Measurements from ENCODE around the gene IMPDH1.

Gene IMPDH1

DNA sequence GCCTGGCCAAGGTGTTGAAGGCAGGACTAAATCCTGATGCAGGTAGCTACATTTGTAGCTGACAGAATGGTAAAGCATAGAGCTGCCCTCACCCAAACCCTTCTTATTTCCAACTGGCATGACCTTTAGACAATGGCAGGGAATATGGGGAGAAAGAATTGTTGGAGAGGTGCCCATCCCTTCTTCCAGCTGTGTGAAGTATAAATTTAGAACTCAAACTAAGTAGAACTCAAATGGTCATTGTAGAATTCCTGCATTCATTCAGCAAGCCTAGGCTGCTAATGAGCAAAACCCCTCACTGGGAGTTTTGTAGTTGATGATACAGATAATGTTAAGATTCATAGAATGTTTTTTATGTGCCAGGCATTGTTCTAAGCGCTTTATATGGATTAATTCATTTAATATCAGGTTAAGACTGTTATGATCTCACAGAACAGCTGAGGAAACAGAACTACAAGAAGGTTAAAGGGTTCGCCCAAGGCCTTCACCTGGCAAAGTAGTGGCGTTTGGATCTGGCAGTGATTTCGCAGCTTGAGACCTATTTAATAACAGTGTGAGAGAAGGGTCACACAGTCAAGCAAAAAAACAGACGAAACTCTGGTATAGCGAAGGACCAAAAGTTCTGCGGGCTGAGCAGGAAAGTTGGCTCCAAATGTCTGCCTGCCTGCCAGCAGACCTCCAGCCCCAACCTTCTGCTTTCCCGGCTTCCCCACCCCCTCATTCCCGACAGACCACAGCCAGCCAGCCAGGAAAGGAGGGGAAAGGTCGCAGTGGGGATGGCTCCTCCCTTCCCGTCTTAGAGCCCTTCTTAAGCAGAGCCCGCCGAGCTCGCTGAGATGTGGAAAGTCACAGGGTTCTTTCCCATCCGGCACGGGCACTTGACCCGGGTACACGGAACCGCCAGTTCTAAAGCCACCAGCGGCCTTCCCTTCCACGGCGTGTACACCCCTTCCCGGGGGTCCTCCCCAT, 44.3 kb upstream of the IMPDH1 start:
- DNase-seq (ENCODE audit: low read depth), result peak; percentile 85
- H3K4me3 ChIP-seq (ENCODE audit: low read length), result peak overlapping the region; percentile 98

DNA sequence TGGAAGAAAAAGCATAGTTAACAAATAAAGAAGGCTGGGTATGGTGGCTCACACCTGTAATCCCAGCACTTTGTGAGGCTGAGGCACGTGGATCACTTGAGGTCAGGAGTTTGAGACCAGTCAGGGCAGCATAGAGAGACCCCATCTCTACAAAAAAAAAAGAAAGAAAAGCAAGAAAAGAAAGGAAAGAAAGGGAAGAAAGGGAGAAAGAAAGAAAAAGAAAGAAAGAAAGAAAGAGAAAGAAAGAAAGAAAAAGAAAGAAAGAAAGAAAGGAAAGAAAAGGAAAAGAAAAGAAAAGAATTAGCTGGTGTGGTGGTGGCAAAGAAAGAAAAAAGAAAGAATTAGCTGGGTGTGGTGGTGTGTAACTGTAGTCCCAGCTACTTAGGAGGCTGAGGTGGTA, 42.8 kb upstream of the IMPDH1 start:
- H3K4me3 ChIP-seq (ENCODE audit: low read length), result no peak overlapping the region
- TF ChIP-seq, protein P1, sequence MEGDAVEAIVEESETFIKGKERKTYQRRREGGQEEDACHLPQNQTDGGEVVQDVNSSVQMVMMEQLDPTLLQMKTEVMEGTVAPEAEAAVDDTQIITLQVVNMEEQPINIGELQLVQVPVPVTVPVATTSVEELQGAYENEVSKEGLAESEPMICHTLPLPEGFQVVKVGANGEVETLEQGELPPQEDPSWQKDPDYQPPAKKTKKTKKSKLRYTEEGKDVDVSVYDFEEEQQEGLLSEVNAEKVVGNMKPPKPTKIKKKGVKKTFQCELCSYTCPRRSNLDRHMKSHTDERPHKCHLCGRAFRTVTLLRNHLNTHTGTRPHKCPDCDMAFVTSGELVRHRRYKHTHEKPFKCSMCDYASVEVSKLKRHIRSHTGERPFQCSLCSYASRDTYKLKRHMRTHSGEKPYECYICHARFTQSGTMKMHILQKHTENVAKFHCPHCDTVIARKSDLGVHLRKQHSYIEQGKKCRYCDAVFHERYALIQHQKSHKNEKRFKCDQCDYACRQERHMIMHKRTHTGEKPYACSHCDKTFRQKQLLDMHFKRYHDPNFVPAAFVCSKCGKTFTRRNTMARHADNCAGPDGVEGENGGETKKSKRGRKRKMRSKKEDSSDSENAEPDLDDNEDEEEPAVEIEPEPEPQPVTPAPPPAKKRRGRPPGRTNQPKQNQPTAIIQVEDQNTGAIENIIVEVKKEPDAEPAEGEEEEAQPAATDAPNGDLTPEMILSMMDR (conservative IDR thresholded peaks at IDR 0.05; ENCODE audit: low read length), result no peak
- no peak for DNase-seq (ENCODE audit: low read depth)

More for the DNA sequence above, 44.3 kb upstream of the IMPDH1 start:
- TF ChIP-seq, protein P1 (conservative IDR thresholded peaks at IDR 0.05; ENCODE audit: low read length), result no peak

DNA sequence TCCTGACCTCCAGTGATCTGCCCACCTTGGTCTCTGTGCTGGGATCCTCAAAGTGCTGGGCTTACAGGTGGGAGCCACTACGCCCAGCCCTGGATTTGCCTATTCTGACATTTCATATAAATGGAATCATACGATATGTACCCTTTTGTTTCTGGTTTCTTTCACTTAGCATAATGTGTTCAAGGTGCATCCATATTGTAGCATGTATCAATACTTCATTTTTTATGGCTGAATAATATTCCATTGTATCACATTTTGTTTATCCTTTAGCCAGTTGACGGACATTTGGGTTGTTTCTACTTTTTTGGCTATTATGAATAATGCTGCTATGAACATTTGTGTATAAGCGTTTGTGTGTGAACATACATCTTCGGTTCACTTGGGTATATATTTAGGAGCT, 41.1 kb upstream of the IMPDH1 start:
- no peak for DNase-seq (ENCODE audit: low read depth)
- TF ChIP-seq, protein P1 (conservative IDR thresholded peaks at IDR 0.05; ENCODE audit: low read length), result no peak
- no peak overlapping the region for H3K4me3 ChIP-seq (ENCODE audit: low read length)

DNA sequence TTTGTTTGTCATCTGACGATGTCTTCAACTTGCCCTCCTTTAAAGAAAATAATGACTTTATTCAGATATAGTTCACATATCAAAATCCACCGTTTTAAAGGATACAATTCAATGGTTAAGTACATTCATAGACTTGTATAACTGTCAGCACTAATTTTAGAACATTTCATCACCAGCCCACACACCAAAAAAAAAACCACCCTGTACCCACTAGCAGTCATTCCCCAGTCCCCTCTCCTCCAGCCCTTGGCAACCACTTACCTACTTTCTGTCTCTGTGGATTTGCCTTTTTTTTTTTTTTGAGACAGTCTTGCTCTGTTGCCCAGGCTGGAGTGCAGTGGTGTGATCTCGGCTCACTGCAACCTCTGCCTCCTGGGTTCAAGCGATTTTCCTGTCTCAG, 40.6 kb upstream of the IMPDH1 start:
- TF ChIP-seq, protein P1 (conservative IDR thresholded peaks at IDR 0.05; ENCODE audit: low read length), result no peak
- no peak overlapping the region for H3K4me3 ChIP-seq (ENCODE audit: low read length)
- DNase-seq (ENCODE audit: low read depth), result no peak

DNA sequence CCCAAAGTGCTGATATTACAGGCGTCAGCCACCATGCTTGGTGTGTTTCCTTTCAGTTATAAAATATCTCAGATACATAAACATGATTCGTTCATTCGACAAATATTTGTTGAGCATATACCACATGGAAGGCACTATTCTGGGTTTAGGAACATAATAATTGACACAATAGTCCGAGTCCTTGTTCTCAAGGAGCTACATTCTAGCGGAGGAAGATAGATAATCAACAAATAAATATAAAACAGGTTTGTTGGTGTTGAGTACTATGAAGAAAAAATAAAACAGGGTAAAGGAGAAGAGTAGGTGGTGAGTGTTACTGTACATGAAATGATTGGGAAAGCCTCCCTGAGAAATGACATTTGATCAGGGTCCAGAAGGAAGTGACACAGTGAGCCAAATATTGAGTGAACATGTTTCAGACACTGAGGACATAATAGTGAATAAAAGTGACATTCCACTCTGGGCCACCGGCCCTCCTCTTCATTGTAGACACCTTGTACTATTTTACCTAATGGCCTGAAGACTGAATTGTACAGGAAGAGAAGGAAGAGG, 39.0 kb upstream of the IMPDH1 start:
- TF ChIP-seq, protein P1 (conservative IDR thresholded peaks at IDR 0.05; ENCODE audit: low read length), result no peak
- H3K4me3 ChIP-seq (ENCODE audit: low read length), result no peak overlapping the region
- DNase-seq (ENCODE audit: low read depth), result no peak

DNA sequence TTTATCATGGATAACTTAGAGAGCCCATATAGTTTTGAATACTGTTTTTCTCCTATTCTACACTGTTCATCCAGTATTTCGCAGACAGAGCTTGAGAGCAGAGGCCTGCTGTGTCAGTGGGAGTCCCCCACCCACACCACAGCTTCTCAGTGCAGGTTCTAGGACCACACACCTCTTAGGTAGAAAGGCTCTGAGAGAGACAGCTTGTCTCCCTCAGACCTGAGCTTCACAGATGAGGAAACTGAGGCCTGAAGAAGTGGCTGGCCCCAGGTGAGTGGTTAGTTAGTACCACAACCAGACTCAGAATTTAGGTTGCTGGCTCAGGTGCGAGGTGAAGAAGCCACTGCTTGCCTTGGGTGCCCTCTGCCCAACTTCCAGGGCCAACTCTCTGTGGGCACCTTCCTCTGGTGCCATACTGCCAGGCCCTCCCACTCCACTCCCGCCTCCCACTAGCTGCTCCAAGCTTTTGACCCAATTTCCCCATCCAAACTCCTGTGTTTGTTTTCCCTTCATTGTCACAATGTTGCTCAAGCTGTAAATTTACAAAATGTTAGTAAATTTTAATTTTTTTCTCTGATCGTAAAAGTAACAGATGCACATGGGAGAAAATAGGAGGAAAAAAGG, 38.3 kb upstream of the IMPDH1 start:
- TF ChIP-seq, protein P1 (conservative IDR thresholded peaks at IDR 0.05; ENCODE audit: low read length), result no peak
- H3K4me3 ChIP-seq (ENCODE audit: low read length), result no peak overlapping the region
- DNase-seq (ENCODE audit: low read depth), result no peak
